HG03045 (cell line): ENCODE measurements around the gene EIF6.

Experiments
- ATAC-seq: cut with Tn5 transposase; IDR thresholded peaks from one replicate; pipeline ENCODE4 v1.9.1; 2021; ENCODE audit warnings: mild to moderate bottlenecking, moderate library complexity; ENCODE audit not compliant: unreplicated experiment

EIF6 gene

DNA sequence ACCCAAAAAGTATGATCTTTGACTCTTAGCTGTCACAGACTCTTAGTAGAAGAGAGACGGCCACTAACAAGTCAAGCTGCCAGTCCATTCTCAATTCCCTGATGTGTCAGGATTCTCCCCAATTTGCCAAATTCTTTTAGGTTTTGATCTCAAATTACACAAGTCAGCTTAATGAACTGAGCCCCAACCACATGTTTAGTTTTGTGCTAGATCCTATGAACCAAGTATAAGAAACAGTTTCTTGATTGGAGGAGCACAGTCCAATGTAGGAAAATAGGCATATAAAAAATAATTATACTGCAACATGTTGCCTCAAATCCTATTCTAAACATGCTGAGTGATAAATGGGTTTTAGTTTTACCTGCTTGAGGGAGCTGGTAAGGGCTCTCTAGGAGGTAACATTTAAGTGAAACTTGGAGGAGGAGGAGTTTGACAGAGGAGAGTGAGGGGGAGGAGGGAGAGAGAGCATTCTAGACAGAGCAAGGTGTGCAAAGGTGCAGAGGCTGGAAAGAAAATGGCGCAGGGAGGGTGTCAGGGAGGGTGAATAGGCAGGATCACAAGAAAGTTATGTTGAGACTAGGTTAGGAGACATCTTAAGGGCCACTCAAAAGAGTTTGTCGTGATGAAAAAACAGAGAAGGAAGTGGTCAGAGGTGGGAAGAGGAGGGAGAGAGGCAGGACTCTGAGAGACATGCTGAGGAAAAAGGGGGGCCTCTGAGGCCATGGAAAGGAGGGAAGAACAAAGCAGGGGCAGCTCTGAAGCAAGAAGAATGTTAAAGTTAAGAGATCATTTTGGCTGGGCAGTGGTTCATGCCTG is 30.5 kb upstream of the EIF6 start:
- no peak for ATAC-seq

DNA sequence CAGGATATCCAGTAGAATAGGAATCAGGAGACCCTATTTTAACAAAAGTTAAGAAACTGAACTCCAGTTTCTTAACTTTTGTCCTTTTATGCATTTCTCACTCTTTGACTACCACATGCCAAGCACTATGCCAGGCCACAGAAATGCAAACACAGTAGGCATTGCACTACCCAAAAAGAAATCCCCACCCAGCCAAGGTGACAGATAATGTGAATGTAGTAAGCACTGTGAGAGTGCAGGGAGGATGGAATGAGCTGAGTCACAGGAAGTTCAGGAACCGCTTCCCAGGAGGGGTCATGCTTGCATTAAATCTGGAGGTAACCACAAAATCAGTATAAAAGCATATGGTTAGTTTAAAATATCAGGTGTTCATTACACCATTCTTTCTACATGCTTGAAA is 27.7 kb upstream of the EIF6 start:
- no peak for ATAC-seq

DNA sequence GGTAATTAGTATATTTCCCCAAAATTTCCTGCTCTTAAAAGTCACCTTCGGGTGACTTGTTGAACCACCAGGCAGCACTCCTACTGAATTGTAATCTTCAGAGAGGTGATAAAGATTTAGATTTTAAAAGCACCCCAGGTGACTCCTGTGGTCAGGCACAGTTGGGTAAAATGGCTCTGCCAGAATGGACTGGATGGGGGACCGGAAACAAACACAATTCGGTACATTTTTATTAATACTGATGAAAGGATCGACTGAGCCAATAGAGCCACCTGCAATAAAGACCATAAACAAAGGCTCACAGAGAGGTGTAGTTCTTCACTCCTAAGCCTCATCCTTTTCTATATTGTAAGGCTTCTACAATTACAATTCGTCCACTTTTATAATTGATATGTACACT is 27.2 kb upstream of the EIF6 start:
- ATAC-seq = no peak

DNA sequence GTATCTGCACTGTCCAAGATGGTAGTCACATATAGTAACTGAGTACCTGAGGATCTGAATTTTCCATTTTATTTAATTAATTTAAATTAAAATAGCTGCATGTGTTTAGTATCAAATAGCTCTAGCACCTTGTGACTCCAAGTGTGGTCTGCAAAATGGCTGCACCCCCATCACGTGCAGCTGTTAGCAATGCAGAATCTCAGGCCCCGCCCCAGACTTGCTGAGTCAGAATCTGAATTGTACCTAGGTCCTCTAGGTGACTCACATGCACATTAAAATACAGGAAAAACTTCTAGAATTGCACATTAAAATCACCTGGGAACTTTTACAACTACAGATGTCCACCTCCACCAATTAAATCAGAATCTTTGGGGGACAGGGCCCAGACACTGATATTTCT is 26.8 kb upstream of the EIF6 start:
- ATAC-seq = no peak

DNA sequence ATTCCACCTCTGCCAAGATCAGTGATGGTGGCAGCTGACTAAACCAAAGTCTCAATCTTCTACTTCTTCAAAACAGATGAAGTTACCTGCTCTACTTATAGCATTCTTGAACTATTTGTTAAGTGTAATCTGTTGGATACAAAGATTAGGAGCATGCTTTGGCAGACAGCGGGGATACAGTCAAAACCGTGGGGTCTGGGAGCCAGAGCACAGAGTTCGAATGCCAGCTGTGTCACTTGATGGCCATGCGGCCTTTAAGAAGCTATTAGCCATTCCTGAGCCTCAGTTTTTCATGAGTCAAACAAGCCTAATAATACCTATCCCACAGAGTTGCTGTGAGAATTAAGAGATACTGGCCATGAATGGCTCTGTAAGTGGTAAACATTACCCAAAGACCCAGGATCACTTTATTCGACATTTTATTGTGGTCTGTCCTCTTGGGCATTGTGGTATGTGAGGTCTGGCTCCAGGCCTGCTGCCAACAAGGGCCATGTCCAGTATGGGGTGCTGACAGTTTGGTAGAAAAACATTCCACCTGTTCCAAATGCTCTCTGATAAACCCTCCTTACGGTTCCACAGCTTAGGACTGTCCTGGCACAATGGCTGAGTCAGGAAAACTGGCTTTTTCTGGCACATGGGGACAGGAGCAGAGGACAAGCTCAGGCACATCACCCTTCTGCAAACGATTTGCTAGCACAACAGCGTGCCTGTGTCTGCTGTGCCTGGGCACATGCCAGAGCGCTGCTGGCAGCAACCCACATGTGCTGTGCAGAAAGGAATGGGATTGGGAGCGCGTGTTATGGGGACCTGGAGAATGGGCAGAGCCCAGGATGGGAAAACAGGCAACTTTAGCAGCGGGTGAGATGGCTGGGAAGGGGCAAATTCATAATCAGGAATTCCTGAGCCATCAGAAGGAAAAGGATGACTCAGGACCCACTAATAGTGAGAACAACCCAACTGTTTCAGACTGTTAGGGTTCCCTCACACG is 23.4 kb upstream of the EIF6 start:
- no peak for ATAC-seq

DNA sequence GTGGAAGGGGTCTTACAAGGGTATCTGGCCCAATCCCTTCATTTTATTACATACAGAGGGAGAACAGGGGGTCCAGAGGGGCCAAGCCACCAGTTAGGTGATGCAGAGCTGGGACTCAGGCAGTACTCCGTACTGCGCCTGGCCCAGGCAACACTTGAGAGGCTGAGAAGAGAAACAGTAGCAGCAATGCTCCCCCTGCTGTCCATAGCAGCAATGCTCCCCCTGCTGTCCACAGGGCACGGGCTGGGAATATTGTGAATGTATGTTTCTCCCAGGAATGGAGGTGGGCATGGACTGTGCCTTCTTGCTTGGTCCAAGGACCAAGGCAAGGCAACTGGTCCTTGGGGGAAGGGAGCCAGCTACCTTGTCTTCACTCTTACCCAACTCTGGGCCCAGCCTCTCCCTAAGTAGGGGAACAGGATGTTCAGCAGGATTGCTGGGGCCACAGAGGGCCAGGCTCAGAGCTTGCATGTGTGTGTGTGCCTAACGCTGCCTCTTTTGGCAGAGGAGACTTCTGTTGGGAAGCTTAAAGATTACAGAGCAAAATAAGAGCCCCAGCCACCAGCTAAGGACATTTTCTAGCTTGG is 22.5 kb upstream of the EIF6 start:
- ATAC-seq = no peak

DNA sequence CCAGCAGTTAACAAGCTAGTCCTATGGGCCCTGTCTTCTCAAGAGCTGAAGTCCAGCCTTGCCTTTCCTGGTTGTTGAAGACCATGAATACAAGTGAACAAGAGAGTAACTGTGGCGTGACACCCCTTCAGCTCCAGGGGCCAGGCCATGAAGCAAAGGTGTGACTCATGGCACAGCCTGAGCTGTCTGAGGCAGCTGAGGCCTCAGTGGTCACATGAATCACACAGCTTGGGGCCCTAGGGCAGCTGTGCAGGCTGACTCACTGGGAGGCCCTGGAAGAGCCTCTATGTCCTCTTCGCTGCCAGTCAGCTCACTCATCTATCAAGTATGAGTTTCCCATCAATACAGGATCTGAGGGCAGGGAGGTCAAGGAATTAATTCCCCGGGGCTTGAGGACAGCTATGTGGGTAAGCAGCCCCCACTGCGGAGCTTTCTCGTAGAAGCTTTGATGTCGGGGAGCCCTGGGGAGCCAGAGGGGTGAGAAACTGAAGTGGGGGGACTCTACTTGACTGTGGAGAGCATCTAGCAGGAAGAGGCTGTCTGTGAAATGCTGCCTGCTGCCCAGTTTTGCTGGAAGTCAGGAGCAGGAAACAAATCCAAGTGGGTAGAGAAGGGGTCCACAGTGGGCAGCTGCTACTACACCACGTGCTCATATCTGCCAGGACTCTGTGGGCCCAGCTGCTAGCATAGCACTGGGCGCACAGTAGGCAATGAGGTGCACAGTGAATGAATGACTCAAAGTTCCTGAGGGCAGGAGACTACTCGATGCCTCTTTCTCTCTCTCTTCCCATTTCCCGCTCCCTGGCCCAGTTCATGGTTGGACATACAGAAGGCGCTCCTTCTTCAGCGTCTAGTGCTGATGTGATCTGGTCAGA is 21.3 kb upstream of the EIF6 start:
- ATAC-seq = no peak

DNA sequence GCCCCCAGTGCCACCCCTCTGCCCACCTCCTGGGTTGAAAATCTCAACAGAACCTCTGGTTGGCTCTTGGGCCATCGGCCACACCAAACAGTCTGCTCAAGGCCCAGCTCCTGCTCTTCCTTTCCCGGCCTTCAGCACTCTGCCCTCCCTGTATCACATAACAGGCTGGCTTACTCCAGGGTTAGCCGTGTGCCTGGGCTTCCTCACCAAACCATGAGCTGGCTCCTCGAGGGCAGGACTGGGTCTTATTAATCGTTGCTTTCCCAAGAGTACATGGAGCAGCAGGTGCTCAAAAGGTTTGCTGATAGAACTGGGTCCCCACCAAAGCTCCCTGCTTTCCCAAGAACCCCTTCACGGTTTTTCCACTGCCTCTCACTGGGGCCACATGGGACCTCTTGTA is 20.4 kb upstream of the EIF6 start:
- no peak for ATAC-seq

DNA sequence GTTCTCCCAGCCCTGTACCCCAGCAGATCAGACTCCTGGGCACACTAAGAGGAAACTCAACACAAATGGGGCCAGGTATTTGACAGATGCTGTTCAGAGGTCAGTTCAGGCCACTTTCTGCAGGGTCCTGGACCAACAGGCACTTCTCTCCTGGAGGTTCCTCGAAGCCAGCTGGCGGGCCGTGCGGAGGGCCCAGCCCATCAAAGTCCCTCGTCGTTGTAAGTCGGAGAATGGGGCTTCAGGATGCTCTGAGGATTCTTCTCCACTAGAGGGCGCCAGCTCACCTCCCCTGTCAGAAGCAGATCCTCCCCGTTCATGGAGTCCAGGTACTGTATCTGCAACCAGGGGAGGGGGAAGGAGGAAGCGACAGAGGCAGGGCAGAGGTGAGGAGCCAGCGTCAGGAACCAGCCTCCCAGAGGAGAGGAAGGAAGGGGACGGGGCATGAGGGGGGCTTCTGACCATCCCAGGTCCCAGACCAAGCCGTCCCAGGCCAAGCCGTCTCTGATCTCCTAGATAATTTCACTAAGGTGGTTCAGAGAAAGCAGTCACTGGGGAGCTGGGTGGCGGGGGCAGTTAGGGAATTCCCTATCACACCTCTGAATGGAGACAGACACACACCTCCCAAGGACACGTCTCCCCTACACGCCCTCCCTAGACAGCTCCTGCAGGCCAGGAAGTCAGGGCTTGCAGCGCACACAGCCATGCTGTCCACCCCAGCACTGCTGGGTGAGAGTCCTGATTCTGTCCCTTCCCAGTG is 19.3 kb upstream of the EIF6 start:
- no peak for ATAC-seq

DNA sequence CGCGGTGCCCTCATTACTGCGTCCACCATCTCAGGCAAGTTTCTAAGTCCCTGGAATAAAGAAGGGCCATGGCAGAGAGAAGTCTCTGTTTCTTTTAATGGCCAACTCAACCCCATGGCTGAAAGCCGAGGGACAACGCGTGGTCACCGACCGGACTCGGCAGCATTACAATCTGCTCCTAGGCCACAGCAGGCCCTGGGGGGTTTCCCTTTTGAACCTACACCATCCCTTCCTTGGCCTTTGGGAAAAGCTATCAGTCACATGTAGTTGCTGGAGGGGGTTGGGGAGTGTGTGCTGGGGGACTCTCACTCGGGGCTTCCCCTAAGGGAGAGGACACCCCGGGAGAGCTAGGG is 18.8 kb upstream of the EIF6 start:
- no peak for ATAC-seq

DNA sequence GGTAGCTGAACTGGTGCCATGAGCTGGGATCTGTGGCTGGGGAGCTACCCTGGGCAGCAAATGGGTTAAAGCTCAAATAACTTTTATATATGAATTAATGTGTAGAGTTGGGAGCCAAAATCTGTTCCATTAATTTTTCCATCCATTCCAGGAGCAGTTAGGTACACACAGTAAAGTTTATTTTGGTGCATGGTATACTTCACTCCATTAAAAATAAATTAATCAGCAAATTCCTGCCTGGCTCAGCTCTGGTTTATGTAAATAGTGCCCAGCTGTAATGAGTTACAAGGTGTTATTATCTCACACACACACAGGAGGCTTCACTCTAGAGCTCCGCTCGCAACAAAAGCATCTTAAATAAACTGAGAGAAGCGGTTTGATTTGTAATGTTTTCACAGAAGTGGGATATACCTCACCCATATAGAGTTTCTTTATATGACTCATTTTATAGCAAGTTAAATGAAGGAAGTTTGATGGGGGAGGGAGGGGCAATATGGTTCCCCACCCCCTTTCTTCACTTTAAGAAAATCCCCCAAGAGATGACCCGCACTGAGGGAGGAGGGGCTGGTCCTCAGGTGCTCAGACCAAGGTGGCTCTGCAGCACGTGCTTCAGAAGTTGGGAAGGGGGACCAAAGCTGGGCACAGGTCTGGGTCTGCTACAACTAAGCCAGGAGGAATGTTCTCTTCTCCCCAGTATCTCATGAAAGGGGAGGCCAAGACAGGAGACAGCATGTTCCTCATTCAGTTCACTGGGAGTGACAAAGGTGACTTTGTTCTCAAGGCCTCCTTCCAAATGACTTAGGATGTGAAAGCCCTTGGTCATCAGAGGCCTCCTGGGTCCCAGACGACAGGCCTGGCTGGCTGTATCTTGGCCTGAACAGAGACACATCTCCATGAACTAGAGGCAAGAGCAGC is 18.1 kb upstream of the EIF6 start:
- ATAC-seq = no peak

DNA sequence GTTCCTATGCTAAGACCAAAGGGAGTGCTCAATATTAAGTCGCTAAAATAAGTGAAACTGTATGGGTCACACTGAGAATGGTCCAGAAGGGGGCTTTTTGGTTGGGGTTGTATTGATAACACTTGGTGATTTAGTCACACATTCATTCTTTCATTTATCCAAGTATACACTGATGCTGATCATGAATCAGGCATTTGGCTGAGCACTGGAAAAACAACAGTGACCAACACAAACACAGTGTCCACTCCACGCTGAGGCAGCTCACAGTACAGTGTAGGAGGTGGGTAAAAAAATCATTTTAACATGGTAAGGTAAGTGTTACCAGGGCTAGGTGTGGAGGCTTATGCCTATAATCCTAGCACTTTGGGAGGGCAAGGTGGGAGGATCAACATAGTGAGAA is 16.9 kb upstream of the EIF6 start:
- ATAC-seq = no peak

DNA sequence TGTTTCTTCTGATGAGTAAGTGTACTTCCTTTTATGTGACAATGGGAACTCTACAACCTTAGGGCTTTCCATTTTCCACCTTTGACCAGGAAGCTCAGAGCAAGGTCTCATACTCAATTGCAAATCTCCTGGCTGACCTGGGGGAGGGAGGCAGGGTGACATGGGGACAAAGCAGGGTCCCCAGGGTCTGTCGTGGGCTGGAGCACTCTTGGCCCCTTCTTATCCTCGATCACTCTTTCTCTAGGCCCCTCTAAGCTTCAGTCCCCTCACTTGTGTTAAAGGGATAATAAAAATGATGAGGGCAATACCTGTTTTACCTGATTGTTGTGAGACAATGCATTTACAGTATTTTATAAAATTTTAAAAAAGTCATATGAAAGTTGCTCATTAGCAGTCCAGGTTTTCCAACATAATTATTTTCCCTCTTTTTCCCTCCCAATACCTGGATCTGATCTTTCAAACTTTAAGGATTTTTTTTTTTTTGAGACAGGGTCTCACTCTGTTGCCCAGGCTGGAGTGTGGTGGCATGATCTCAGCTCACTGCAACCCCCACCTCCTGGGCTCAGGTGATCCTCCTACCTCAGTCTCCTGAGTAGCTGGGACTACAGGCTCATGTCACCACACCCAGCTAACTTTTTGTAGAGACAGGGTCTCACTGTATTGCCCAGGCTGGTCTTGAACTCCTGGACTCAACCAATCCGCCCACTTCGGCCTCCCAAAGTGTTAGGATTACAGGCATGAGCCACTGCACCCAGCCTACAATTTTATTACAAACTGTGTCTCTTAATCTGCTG is 16.1 kb upstream of the EIF6 start:
- no peak for ATAC-seq

DNA sequence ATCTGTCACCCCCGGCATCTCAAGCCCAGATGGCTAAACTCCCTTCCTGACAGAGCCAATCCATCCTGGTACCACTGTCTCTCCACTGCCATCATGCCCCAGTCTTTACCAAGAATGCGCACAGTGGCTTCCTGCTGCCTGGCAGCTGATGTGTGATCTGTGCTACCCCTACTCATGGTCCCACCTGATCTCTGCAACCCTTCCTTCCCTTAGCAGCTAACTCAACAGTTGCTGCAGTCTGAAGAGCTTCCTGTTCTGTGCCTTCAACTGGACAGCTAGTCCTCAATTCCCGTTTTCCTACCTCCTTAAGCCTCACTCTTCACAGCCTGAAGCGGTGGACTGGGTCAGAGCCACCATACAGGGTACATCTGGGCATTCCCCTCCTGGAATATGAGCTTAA is 15.2 kb upstream of the EIF6 start:
- ATAC-seq = no peak

DNA sequence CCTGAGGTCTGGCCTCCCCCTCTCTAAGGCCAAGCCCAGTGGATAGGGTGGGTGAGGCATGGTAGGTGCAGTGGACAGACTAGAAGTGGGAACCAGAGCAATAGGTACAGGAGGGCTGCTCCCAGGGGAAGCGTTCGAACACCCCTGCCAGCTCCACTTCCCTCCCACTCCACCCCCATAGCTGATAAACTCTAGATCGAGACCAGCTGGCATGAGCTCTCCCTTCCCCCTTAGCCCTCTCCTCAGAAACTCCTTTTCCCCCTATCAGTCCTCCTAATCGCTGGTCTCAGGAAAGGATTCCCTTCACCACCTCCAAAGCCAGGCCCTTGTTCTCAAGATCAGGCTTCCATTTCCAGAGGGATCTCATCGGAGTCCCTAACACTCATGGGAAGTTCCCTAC is 13.7 kb upstream of the EIF6 start:
- ATAC-seq = no peak

DNA sequence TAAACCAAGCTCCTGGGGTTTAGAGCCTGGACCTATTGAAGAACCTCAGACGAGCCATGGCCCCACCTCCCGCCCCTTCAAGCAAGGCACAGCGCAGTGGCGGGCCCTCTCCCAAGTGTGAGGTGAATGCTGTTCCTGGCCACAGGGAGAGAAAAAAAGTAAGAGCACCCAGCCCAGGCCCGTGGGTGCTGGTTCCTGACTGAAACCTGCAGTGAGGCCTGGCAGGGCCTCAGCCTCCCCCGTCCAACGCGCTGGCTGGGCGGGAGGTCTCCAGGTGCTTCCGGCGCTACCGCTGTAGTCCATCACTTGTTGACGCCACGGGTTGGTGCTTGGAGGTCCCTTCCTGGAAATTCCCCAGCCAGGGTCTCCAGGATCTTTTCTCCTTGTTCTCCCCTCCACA is 13.2 kb upstream of the EIF6 start:
- ATAC-seq = no peak

DNA sequence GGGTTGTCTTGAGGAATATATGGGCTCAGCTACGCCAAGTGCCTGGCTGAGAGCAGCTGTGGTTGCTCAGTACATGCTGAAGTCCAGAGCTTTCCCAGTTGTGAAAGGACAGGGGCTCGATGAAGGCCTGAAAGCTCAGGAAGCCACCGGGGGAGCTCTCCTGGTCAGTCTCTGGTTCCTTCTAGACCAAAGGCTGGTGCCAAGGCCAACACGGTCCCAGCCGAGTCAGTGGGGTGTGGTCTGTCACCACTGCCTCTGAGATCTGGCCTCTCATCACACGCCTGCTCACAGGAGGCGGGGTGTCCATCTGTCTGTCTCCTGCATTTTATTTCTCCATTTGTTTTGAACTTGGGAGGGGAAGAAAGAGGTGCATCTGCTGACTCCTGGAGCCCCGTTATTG is 12.6 kb upstream of the EIF6 start:
- no peak for ATAC-seq

DNA sequence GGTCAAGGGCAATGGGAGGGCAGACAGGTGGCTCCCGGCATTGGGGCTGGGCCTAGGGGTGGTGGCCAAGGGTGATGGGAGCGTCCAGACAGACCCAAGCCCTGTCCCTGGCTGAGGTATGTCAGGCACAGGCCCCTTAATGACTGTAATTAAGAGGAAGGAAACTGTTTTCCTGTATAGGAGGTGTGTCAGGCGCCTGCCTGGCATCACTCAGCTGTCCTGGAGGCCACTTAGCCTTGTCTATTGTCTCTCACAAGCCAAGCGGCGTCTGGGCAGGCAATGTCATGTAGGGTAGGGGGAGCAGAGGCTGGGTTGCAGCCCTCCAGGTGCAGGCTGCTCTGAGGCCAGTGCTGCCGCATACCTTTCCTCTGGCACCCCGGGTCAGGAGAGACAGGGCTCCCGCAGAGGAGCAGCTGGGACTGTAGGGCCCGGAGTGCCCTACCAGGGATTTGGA is 11.6 kb upstream of the EIF6 start:
- no peak for ATAC-seq
